HCT116 (cell line): ENCODE results near the gene RAP1GAP2.

Source experiments
- ATF3 ChIP-seq: IDR thresholded peaks from 2 replicates; pipeline ENCODE4 v1.6.1; 2012
- CEBPB ChIP-seq: IDR thresholded peaks from 2 replicates; pipeline ENCODE4 v1.6.1; 2012; ENCODE audit warnings: low read depth
- CTCF ChIP-seq, 3 experiments: fragments of 200-600 bp in 1 of 3; sonication (generic) in 1 of 3; IDR thresholded peaks in 2 of 3; conservative IDR thresholded peaks in 1 of 3; 2 replicates each; pipeline ENCODE4 v1.5.1; 2012 to 2017; ENCODE audit warnings: low read depth in 2 of 3, low read length in 2 of 3, antibody characterized with exemption in 1 of 3, borderline replicate concordance in 1 of 3, control low read depth in 1 of 3, mild to moderate bottlenecking in 1 of 3, mixed read lengths in 1 of 3, mixed run types in 1 of 3, moderate library complexity in 1 of 3; ENCODE audit not compliant: insufficient read depth in 1 of 3
- EGR1 ChIP-seq: IDR thresholded peaks from 2 replicates; pipeline ENCODE4 v1.6.1; 2012; ENCODE audit warnings: low read depth
- EZH2 ChIP-seq: fragments of 200-600 bp; sonication (generic); IDR thresholded peaks from 2 replicates; pipeline ENCODE4 v1.6.1; 2017; ENCODE audit warnings: antibody characterized with exemption, mixed run types
- EZH2phosphoT487 ChIP-seq: fragments of 200-600 bp; IDR thresholded peaks from 2 replicates; pipeline ENCODE4 v1.6.1; 2018; ENCODE audit warnings: antibody characterized with exemption, borderline replicate concordance
- FOSL1 ChIP-seq: IDR thresholded peaks from 2 replicates; pipeline ENCODE4 v1.6.1; 2012; ENCODE audit warnings: low read depth
- POLR2A ChIP-seq: IDR thresholded peaks from 2 replicates; pipeline ENCODE4 v1.7.0; 2011; ENCODE audit warnings: borderline replicate concordance; ENCODE audit not compliant: insufficient read depth, insufficient read length; ENCODE audit errors: extremely low read depth
- POLR2AphosphoS5 ChIP-seq: IDR thresholded peaks from 2 replicates; pipeline ENCODE4 v1.6.1; 2011; ENCODE audit warnings: mild to moderate bottlenecking, low read depth, low read length, moderate library complexity
- SIN3A ChIP-seq: IDR thresholded peaks from 2 replicates; pipeline ENCODE4 v1.6.1; 2012; ENCODE audit warnings: low read depth
- SRF ChIP-seq: IDR thresholded peaks from 2 replicates; pipeline ENCODE4 v1.6.1; 2012; ENCODE audit warnings: low read depth
- ZNF274 ChIP-seq: fragments of 200-500 bp; sonication (Bioruptor generic); IDR thresholded peaks from 2 replicates; pipeline ENCODE4 v1.6.1; 2014; ENCODE audit warnings: mild to moderate bottlenecking, low read depth, low read length, inconsistent platforms
- TF ChIP-seq, protein P1 (sequence below): IDR thresholded peaks from 2 replicates; pipeline ENCODE4 v1.6.1; 2012; ENCODE audit warnings: low read depth
- TF ChIP-seq, protein P2 (sequence below): IDR thresholded peaks from 2 replicates; pipeline ENCODE4 v1.6.1; 2011; ENCODE audit warnings: mild to moderate bottlenecking, low read length, moderate library complexity; ENCODE audit not compliant: insufficient replicate concordance; ENCODE audit errors: extremely low read depth

DNA sequence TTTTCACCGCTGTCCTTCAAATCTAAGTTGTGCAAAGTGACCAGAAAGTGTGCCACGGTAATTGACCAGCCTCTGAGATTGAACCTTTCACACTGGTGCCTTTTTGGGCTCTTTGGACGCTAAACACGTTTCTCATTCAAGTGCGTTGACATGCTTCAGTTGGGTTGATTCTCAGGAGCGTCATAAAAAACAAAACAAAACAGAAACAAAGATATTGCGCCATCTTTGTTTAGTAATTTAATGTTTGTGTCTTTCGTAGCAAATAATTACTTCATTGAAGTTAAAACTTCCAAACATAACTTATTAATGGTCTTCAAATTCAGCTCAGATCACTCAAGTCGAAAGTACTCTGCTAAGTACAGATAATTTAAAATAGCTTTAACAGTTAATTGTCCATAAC is 187.0 kb downstream of the RAP1GAP2 start:
- TF ChIP-seq EZH2, result no peak
- no peak for TF ChIP-seq CTCF (IDR thresholded peaks at IDR 0.05 in 2 of 3, conservative IDR thresholded peaks at IDR 0.05 in 1 of 3; ENCODE audit: borderline replicate concordance in 1 of 3, insufficient read depth in 1 of 3, low read depth in 2 of 3, low read length in 2 of 3)
- no peak for TF ChIP-seq ZNF274
- no peak for TF ChIP-seq SRF
- TF ChIP-seq POLR2A, result no peak
- no peak for TF ChIP-seq SIN3A
- TF ChIP-seq EGR1, result no peak
- no peak for TF ChIP-seq ATF3
- no peak for TF ChIP-seq CEBPB
- TF ChIP-seq FOSL1, result no peak
- TF ChIP-seq, protein P1, sequence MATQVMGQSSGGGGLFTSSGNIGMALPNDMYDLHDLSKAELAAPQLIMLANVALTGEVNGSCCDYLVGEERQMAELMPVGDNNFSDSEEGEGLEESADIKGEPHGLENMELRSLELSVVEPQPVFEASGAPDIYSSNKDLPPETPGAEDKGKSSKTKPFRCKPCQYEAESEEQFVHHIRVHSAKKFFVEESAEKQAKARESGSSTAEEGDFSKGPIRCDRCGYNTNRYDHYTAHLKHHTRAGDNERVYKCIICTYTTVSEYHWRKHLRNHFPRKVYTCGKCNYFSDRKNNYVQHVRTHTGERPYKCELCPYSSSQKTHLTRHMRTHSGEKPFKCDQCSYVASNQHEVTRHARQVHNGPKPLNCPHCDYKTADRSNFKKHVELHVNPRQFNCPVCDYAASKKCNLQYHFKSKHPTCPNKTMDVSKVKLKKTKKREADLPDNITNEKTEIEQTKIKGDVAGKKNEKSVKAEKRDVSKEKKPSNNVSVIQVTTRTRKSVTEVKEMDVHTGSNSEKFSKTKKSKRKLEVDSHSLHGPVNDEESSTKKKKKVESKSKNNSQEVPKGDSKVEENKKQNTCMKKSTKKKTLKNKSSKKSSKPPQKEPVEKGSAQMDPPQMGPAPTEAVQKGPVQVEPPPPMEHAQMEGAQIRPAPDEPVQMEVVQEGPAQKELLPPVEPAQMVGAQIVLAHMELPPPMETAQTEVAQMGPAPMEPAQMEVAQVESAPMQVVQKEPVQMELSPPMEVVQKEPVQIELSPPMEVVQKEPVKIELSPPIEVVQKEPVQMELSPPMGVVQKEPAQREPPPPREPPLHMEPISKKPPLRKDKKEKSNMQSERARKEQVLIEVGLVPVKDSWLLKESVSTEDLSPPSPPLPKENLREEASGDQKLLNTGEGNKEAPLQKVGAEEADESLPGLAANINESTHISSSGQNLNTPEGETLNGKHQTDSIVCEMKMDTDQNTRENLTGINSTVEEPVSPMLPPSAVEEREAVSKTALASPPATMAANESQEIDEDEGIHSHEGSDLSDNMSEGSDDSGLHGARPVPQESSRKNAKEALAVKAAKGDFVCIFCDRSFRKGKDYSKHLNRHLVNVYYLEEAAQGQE, result no peak
- TF ChIP-seq, protein P2, sequence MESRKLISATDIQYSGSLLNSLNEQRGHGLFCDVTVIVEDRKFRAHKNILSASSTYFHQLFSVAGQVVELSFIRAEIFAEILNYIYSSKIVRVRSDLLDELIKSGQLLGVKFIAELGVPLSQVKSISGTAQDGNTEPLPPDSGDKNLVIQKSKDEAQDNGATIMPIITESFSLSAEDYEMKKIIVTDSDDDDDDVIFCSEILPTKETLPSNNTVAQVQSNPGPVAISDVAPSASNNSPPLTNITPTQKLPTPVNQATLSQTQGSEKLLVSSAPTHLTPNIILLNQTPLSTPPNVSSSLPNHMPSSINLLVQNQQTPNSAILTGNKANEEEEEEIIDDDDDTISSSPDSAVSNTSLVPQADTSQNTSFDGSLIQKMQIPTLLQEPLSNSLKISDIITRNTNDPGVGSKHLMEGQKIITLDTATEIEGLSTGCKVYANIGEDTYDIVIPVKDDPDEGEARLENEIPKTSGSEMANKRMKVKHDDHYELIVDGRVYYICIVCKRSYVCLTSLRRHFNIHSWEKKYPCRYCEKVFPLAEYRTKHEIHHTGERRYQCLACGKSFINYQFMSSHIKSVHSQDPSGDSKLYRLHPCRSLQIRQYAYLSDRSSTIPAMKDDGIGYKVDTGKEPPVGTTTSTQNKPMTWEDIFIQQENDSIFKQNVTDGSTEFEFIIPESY, result no peak
- TF ChIP-seq EZH2phosphoT487, result no peak
- TF ChIP-seq POLR2AphosphoS5, result no peak
